ENCODE measurements around the gene GRN.
"Not testable (repeated sequence)": the region's sequence is repeated elsewhere in the genome, so short reads cannot be mapped to it uniquely, and the experiment has no call there.

Gene GRN

GRCh38 chr17:44361292-44362260, 16.5 kb downstream of the GRN start:
- DNase-seq (ENCODE audit: low spot score), result no peak

GRCh38 chr17:44362459-44362948, 17.4 kb downstream of the GRN start:
- DNase-seq (ENCODE audit: low spot score), result no peak

GRCh38 chr17:44362949-44363612, 18.0 kb downstream of the GRN start:
- DNase-seq (ENCODE audit: low spot score), result peak; percentile 11

DNA sequence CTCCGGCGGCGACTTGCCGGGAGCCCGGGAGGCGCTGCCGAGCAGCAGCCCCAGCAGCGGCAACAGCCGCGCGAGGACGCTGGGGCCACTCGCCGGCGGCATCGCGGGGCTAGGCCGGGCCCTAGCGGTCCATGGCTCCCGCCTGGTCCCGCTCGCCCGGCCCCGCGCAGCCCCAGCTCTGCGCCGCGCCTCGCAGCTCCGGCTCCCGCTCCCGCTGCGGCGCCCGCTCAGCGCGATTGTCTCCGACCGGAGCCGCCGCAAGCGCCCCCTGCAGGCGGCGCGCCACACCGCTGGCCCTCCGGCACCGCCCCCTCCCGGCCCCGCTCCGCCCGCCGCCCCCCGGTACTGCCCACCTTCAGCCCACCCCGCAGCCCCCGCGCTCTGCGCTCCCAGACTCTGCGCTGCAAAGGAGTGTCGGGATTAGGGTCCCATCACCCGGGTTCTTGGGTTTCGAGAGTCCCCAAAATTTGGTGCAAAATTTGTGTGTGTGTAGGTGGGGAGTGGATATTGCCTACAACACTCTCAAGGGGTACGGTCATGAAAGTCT, 18.6 kb downstream of the GRN start, which contains the start of gene FAM171A2:
Gene FAM171A2, minus strand, starts transcription at position 241 of the 547 bp plus-strand sequence. Its CDS starts 139 bp downstream, at position 102.
- peak; percentile 65 for DNase-seq (ENCODE audit: low spot score)

GRCh38 chr17:44365051-44365450, 19.9 kb downstream of the GRN start:
- DNase-seq (ENCODE audit: low spot score), result not testable (repeated sequence)

DNA sequence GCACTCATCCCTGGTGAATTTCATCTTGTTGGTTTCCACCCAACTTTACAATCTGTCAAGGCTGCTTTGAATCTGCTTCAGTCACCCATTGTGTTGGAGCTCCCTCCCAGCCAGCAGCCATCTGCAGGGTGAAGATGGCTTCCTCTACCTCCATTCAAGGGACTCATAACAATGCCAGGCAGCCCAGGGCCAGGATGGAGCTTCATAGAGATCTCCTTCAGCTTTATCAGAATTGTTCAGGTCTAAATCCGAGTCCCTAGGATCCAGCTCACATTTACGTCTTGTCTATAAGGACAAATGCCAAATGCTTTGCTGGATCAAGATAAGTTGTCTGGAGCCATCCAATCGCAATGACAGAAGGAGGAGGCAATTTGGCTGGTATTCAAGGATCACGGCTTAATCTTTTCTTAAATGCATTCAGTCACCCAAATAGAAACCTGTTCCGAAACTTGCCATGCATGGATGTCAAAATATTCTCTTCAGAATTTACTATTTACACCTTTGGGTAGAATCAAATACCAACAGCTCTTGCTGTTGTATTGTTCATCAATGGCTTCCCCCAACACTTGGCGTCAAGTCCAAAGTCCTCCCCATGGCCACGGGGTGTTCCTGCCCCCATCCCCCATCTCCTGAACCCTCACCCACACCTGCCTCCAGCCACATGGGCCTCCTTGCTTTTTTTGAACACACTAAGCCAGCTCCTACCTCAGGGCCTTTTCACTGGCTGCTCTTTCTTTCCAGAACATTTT, 22.3 kb downstream of the GRN start:
- DNase-seq (ENCODE audit: low spot score), result no peak

DNA sequence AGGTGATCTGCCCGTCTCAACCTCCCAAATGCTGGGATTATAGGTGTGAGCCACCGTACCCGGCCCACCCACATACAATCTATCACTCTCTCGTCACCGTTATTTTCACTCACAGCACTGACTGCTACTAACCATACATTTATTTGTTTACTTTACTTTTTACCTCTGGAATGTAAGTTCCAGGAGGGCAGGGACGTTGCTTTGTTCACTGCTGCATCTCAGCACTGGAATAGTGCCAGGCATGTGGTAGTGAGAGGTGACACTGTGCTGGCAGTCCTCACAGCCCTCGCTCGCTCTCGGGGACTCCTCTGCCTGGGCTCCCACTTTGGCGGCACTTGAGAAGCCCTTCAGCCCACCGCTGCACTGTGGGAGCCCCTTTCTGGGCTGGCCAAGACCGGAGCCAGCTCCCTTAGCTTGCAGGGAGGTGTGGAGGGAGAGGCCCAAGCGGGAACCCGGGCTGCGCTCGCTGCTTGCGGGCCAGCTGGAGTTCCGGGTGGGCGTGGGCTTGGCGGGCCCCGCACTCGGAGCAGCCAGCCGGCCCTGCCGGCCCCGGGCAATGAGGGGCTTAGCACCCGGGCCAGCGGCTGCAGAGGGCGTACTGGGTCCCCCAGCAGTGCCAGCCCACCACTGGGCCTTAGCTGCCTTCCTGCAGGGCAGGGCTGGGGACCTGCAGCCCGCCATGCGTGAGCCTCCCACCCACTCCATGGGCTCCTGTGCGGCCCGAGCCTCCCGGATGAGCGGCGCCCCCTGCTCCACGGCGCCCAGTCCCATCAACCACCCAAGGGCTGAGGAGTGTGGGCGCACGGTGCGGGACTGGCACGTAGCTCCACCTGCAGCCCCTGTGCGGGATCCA, 23.5 kb downstream of the GRN start:
- not testable (repeated sequence) for DNase-seq (ENCODE audit: low spot score)

DNA sequence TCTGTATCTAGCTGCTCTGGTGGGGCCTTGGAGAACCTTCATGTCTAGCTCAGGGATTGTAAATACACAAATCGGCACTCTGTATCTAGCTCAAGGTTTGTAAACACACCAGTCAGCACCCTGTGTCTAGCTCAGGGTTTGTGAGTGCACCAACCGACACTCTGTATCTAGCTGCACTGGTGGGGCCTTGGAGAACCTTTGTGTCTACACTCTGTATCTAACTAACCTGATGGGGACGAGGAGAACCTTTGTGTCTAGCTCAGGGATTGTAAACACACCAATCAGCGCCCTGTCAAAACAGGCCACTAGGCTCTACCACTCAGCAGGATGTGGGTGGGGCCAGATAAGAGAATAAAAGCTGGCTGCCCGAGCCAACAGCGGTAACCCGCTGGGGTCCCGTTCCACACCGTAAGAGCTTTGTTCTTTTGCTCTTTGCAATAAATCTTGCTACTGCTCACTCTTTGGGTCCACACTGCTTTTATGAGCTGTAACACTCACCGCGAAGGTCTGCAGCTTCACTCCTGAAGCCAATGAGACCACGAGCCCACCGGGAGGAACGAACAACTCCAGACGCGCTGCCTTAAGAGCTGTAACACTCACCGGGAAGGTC, 24.4 kb downstream of the GRN start:
- DNase-seq (ENCODE audit: low spot score), result not testable (repeated sequence)

- DNase-seq (ENCODE audit: low spot score), result no peak
These were observed 26.9 kb downstream of the GRN start for GRCh38 chr17:44372036-44372435.

GRCh38 chr17:44374306-44375195, 29.4 kb downstream of the GRN start:
- no peak for DNase-seq (ENCODE audit: low spot score)

DNA sequence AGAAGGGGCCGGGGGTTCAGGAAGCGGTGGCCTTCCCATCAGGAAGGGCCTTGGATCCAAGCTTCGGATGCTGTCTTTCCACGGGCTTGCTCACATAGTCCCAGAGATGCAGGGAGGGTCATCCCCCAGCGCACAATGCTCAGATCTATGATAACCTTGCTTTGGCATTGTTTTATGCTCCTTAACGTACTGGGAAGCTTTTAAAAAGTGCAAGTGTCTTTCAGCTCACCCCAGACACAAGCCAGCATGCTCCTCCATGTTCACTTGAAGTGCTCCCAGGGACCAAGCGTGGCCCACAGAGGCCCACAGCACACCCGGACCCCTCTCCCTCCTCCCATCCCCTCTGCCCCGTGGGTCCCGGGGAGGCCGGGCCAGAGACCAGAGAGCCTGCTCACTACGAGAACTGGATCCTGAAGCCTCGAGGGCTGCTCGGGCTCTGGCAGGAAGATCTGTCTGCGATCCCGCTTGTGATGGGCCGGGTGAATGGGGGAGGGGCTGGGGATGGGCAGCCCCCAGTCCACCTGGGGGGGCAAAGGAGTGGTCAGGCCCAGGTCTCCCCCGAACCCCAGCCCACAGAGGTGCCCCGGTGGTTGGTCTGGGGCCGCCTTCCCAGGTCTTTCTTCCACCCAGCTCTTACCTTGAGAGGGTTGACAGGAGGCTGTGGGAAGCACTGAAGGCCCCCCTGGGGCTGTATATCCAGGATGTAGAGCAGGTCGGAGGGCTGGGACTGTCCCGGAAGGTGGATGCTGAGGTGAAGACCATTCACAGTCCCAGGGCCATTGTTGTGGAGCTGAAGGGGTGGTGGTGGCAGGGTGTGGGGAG, 30.3 kb downstream of the GRN start:
- DNase-seq (ENCODE audit: low spot score), result no peak

- DNase-seq (ENCODE audit: low spot score), result no peak
These were observed 31.0 kb downstream of the GRN start for GRCh38 chr17:44376124-44376523.

- DNase-seq (ENCODE audit: low spot score), result no peak
These were observed 31.7 kb downstream of the GRN start for GRCh38 chr17:44376779-44377178.

DNA sequence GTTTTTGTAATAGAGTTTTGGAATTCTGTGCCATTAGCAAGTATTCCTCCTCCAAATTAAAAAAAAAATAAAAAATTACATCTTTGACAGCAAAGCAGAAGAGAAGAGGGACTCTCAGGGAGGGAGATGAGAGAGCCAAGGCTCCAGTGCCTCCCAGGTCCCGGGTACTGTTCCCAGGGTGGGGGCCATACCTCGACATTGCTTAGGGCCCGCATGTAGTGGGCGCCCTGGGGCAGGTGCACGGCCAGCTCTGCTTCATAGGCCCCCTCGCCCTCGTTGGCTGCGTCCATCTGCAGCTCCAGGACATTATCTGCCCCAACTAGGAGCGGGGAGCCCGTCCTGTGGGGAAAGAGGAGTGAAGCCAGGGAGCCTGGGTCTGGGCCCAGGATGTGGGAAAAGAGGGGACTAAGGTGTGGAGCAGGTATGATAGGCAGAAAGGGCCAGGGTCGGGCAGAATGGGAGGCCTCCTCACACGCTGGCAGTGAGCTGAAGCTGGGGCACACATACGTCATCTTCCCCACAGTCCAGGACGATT, 33.1 kb downstream of the GRN start:
- DNase-seq (ENCODE audit: low spot score), result no peak

GRCh38 chr17:44379887-44380286, 34.8 kb downstream of the GRN start:
- DNase-seq (ENCODE audit: low spot score), result no peak

- DNase-seq (ENCODE audit: low spot score), result no peak
These were observed 35.7 kb downstream of the GRN start for GRCh38 chr17:44380767-44381166.

DNA sequence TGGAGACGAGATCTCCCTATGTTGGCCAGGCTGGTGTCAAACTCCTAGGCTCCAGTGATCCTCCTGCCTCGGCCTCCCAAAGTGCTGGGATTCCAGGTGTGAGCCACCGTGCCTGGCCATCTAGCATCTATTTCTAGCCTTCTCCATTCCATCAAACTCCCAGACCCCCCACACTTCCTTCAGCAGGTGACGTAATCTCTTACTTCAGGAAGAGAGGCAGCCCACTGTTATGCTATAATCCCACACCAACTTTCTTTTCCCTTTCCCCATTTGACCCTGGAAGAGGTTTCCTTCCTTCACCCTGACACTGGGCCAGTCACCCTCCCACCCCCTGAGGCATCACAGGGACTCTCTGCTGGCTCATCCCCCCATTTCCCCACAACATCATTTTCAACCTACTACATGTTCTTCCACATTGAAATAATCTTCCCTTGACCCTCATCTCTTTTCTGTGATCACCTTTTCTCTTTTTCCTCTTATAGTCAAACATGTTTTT, 36.8 kb downstream of the GRN start:
- no peak for DNase-seq (ENCODE audit: low spot score)

DNA sequence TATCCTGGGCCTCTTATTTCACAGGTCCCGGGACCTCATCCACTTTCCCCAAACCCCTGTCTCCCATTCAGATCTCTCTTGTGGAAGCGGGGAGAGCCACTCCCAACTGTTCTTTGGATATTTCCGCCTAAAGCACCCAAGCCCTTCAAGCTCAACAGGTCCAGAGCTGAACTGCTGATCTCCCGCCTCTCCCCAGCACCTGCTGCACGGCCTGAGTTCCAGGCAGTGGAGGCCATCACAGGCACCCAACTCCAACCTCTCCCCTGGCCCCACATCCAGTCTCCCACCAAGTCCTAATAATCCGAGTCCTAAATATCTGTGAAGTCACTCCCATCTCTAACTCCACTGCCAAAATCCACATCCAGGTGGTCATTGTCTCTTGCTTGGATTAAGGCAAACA, 37.8 kb downstream of the GRN start:
- no peak for DNase-seq (ENCODE audit: low spot score)

Measured in RKO (cell line).